Measurements from ENCODE around the gene ZBTB3. TPM values are rescaled to one million over a fixed set of nuclear protein-coding genes. Genes with fewer than 3 reads are reported as not detected.

The ZBTB3 gene
- total and polyA plus RNA-seq, 2 of the 8 experiments (the other 6 are each of a cell fraction or from before 2014, with no cell fraction given): 30.2 to 76.9 TPM

- Histone ChIP-seq H4K91ac (replicated peaks; ENCODE audit: insufficient read length, low read length) (no peak overlapping the region), H3K23ac (ENCODE audit: insufficient read length) (no peak overlapping the region), H4K5ac (ENCODE audit: insufficient read length, low read depth, low read length) (no peak overlapping the region), H2BK120ac (replicated peaks; ENCODE audit: low read depth, low read length) (no peak overlapping the region), H3K9me3 (ENCODE audit: insufficient read depth in 2 of 2, low read depth in 1 of 2, low read length in 1 of 2) (no peaks in the 10 kb centered on the region), H2BK15ac (ENCODE audit: low read length) (no peak overlapping the region), H3K23me2 (ENCODE audit: low read depth, low read length) (peaks cover under 1% of the 10 kb centered on the region), H3K79me2 (ENCODE audit: control insufficient read depth in 1 of 2, insufficient read depth in 2 of 2, low read length in 2 of 2) (peaks cover 0 to 19% of the 10 kb centered on the region in 2 experiments; a peak in 2 of 4 replicates), H3K36me3 (ENCODE audit: control insufficient read depth in 2 of 4, insufficient read depth in 4 of 4, low read length in 3 of 4) (peaks cover 9 to 23% (median 13%) of the 10 kb centered on the region in 4 experiments; a peak in 7 of 8 replicates), H4K8ac (ENCODE audit: extremely low read depth, insufficient read depth, low read length) (no peak overlapping the region), H3K27ac (ENCODE audit: low read depth, low read length) (no peak overlapping the region), H3K56ac (replicated peaks; ENCODE audit: insufficient read length, low read depth, low read length) (no peak overlapping the region), H3K4ac (replicated peaks; ENCODE audit: insufficient read length, low read depth, low read length) (no peak overlapping the region), H3K79me1 (ENCODE audit: low read depth, low read length) (peaks cover 6% of the 10 kb centered on the region; the same call in 1 of the 2 replicates), H2AK5ac (ENCODE audit: low read depth, low read length) (no peak overlapping the region), H2BK12ac (ENCODE audit: low read depth, low read length) (no peak overlapping the region), H2AFZ (ENCODE audit: low read length) (no peak overlapping the region), H4K20me1 (replicated peaks in 1 of 2; ENCODE audit: control insufficient read depth in 1 of 2, insufficient read depth in 2 of 2, low read length in 2 of 2) (peaks cover 0 to 3% of the 10 kb centered on the region in 2 experiments), H3K4me2 (ENCODE audit: insufficient read depth in 1 of 2, low read depth in 2 of 2, low read length in 2 of 2) (no peak overlapping the region), H3K18ac (ENCODE audit: extremely low read depth, low read length) (no peak overlapping the region), H3K14ac (ENCODE audit: insufficient read length) (no peak overlapping the region), H2BK5ac (ENCODE audit: low read depth, low read length) (no peak overlapping the region), H3K4me3 (ENCODE audit: extremely low read depth in 1 of 4, insufficient read depth in 2 of 4, low read depth in 3 of 4, low read length in 4 of 4) (no peak overlapping the region), H2BK20ac (ENCODE audit: low read length) (no peak overlapping the region), H3K4me1 (replicated peaks in 1 of 4; ENCODE audit: control insufficient read depth in 3 of 4, insufficient read depth in 4 of 4, low read length in 3 of 4) (peaks cover 0 to 2% (median 1%) of the 10 kb centered on the region in 4 experiments; a peak in 6 of 7 replicates), H3K27me3 (replicated peaks in 1 of 4; ENCODE audit: control insufficient read depth in 3 of 4, extremely low read depth in 1 of 4, insufficient read depth in 3 of 4, low read length in 3 of 4) (no peaks in the 10 kb centered on the region), H3K9ac (replicated peaks in 1 of 4; ENCODE audit: extremely low read depth in 1 of 4, low read depth in 3 of 4, low read length in 3 of 4) (no peak overlapping the region; a peak in 1 of 7 replicates)
- WGBS, 2 experiments (ENCODE audit: extremely low coverage in 1 of 2, insufficient coverage in 1 of 2, insufficient read length in 1 of 2, insufficient replicate concordance in 2 of 2, low coverage in 1 of 2, low lambda C conversion rate in 2 of 2, missing lambda C conversion rate in 1 of 2): 98% methylated on average over 17 of the region's 17 CpGs; no CpG with 5 or more reads in 1 of the 2 experiments
- DNase-seq (ENCODE audit: low read depth in 1 of 2, low spot score in 2 of 2) (no peak), FAIRE-seq (no peak)
- no peak for TF ChIP-seq POU5F1 (IDR thresholded peaks at IDR 0.05; ENCODE audit: low read depth, low read length)
- no peak for TF ChIP-seq CTBP2 (IDR thresholded peaks at IDR 0.05; ENCODE audit: borderline replicate concordance, insufficient read depth, insufficient read length, low read length)
- TF ChIP-seq TAF1 (IDR thresholded peaks at IDR 0.05; ENCODE audit: low read depth, low read length): no peak
- no peak for TF ChIP-seq POLR2AphosphoS5 (IDR thresholded peaks at IDR 0.05; ENCODE audit: low read depth, low read length)
- no peak for TF ChIP-seq CREB1 (IDR thresholded peaks at IDR 0.05)
- ChIA-PET POLR2A (ENCODE audit: partially characterized antibody) (interaction anchor here (0.9 to 3.9 kb wide), 12 partner anchors 11 to 110 kb away, joined by 3 to 22 read pairs (median 6); partner anchors contain the start of genes BSCL2, C11orf98, CSKMT and GNG3), CTCF (ENCODE audit: partially characterized antibody) (interaction anchor here (0.8 to 10.2 kb wide), 5 partner anchors 12 to 187 kb away, joined by 3 to 94 read pairs (median 4); partner anchors contain the start of genes STX5 and TMEM179B)
These were observed 21.7 kb upstream of the ZBTB3 start for GRCh38 chr11:62775646-62776045.
